Nephron (organoid): ENCODE measurements around the gene XRCC1.

Source experiments
- H3K27ac Mint-ChIP-seq, 3 experiments: 2 replicates each; pipeline ENCODE4 v1.8.0; 2020; ENCODE audit warnings: mixed read lengths in 3 of 3, mild to moderate bottlenecking in 2 of 3, moderate library complexity in 1 of 3
- H3K27me3 Mint-ChIP-seq: 2 replicates; pipeline ENCODE4 v1.8.0; 2021; ENCODE audit warnings: low read depth, mild to moderate bottlenecking, moderate library complexity, mixed read lengths
- H3K36me3 Mint-ChIP-seq: 2 replicates; pipeline ENCODE4 v1.8.0; 2020; ENCODE audit warnings: low read depth, mixed read lengths
- H3K4me1 Mint-ChIP-seq: 2 replicates; pipeline ENCODE4 v1.8.0; 2020; ENCODE audit warnings: mixed read lengths
- H3K4me3 Mint-ChIP-seq, 3 experiments: 2 replicates each; pipeline ENCODE4 v1.8.0; 2020; ENCODE audit warnings: mild to moderate bottlenecking in 3 of 3, mixed read lengths in 3 of 3, moderate library complexity in 2 of 3
- H3K9me3 Mint-ChIP-seq: 2 replicates; pipeline ENCODE4 v1.8.0; 2020; ENCODE audit warnings: mixed read lengths
- TF ChIP-seq, protein P1 (sequence below), 3 experiments: fragments of 200-600 bp; sonication (generic); IDR thresholded peaks; one replicate each; pipeline ENCODE4 v1.5.0; 2021; ENCODE audit warnings: antibody characterized with exemption in 3 of 3; ENCODE audit not compliant: unreplicated experiment in 3 of 3

Gene XRCC1

DNA sequence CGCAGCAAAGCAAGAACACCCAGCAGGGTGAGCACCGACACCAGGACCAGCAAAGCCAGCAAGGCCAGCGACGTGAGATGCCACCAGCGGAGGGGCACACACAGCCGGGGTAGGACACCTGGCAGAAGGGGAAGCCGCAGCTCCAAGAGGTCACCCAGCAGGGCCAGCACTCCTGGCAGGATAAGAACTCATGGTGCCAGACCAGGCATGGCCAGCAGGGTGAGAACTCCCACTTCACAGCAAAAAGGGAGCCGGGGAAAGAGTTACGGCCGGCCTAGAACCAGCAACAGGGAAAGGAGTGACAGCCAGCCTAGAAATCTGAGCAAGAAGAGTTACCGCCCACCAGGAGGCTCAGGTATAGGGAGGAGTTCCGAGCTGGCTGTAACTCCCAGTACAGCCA is 37.0 kb upstream of the XRCC1 start:
- H3K36me3 Mint-ChIP-seq, result peaks cover 51% of the 10 kb centered on the region
- H3K9me3 Mint-ChIP-seq, result no peaks in the 10 kb centered on the region
- peak overlapping the region in 1 of 3 experiments; percentile 47 for H3K27ac Mint-ChIP-seq
- H3K4me1 Mint-ChIP-seq, result peaks cover 7% of the 10 kb centered on the region
- H3K27me3 Mint-ChIP-seq, result no peaks in the 10 kb centered on the region
- TF ChIP-seq, protein P1, sequence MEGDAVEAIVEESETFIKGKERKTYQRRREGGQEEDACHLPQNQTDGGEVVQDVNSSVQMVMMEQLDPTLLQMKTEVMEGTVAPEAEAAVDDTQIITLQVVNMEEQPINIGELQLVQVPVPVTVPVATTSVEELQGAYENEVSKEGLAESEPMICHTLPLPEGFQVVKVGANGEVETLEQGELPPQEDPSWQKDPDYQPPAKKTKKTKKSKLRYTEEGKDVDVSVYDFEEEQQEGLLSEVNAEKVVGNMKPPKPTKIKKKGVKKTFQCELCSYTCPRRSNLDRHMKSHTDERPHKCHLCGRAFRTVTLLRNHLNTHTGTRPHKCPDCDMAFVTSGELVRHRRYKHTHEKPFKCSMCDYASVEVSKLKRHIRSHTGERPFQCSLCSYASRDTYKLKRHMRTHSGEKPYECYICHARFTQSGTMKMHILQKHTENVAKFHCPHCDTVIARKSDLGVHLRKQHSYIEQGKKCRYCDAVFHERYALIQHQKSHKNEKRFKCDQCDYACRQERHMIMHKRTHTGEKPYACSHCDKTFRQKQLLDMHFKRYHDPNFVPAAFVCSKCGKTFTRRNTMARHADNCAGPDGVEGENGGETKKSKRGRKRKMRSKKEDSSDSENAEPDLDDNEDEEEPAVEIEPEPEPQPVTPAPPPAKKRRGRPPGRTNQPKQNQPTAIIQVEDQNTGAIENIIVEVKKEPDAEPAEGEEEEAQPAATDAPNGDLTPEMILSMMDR (IDR thresholded peaks at IDR 0.05; ENCODE audit: unreplicated experiment in 3 of 3), result no peak
- no peak overlapping the region for H3K4me3 Mint-ChIP-seq

DNA sequence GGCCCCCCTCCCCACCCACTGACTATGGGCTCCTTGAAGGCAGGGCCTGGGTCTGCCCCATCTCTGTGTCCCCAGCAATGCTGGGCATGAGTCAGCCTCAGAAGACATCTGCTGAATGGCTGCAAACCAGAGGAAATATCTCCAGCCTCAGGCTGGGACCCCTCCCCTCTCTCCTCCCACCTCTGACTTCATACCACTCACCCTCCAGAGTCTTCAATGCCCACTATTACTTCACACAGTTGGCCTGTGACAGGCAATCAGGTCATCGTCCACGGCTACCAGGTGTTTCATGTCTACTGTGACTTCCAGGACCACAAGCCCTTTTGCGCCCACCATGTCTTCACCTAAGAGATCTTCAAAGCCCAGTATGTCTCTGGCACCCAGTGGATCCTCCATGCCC is 36.5 kb upstream of the XRCC1 start, which contains the start of gene SRRM5:
SRRM5 (plus strand) TSS at position 301 of the 400 bp plus-strand sequence; CDS start at position 335, 34 bp downstream.
- peaks cover 7% of the 10 kb centered on the region for H3K4me1 Mint-ChIP-seq
- TF ChIP-seq, protein P1 (IDR thresholded peaks at IDR 0.05; ENCODE audit: unreplicated experiment in 3 of 3), result no peak
- H3K27me3 Mint-ChIP-seq, result no peaks in the 10 kb centered on the region
- H3K9me3 Mint-ChIP-seq, result no peaks in the 10 kb centered on the region
- no peak within 1 kb of the TSS for H3K4me3 Mint-ChIP-seq
- peak within 1 kb of the TSS; percentile 47 to 54 (median 53) for H3K27ac Mint-ChIP-seq
- H3K36me3 Mint-ChIP-seq, result peaks cover 57% of the 10 kb centered on the region

DNA sequence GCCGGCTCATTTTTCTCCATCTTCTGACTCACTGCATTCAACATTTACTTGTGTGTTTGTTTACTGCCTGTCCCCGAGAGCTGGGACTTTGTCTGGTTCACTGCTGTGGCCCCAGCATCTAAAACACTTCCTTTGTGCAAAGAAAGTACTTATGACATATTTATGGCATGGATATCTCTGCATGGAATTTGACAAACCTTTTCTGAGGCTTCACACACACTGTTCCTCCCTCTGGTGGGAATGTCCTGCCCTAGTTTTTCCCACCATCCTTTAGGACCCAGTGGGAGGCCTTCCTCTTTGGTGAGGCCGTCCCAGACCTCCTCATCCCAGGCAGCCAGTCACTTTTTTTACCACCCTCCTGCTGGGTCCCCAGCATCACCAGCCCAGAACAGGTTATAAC is 35.2 kb upstream of the XRCC1 start:
- Mint-ChIP-seq H3K9me3 (no peaks in the 10 kb centered on the region), H3K4me3 (no peak overlapping the region), H3K27ac (peak overlapping the region in 2 of 3 experiments; percentile 53 to 54), H3K4me1 (peaks cover 7% of the 10 kb centered on the region), H3K27me3 (no peaks in the 10 kb centered on the region), H3K36me3 (peaks cover 61% of the 10 kb centered on the region)
- TF ChIP-seq, protein P1 (IDR thresholded peaks at IDR 0.05; ENCODE audit: unreplicated experiment in 3 of 3), result no peak

DNA sequence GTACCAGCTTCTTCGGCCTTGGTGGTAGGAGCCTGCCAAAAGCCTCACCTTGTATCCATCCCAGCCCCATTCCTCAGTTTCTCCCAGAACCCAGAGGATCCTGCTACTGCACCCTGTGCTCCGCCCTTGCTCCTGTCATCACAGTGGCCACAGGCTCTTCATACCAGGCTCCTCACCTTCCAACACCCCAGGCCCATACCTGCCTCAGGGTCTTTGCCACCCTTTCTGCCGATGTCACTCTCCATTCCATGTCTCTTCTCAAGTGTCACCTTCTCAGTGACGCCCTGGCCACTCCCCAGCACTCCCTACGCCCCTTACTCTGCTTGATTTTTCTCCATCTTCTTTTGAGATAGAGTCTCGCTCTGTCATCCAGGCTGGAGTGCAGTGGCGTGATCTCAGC is 34.5 kb upstream of the XRCC1 start:
- Mint-ChIP-seq H3K27ac (no peak overlapping the region), H3K4me1 (peaks cover 7% of the 10 kb centered on the region), H3K27me3 (no peaks in the 10 kb centered on the region), H3K4me3 (no peak overlapping the region), H3K36me3 (peaks cover 62% of the 10 kb centered on the region), H3K9me3 (no peaks in the 10 kb centered on the region)
- TF ChIP-seq, protein P1 (IDR thresholded peaks at IDR 0.05; ENCODE audit: unreplicated experiment in 3 of 3), result no peak

DNA sequence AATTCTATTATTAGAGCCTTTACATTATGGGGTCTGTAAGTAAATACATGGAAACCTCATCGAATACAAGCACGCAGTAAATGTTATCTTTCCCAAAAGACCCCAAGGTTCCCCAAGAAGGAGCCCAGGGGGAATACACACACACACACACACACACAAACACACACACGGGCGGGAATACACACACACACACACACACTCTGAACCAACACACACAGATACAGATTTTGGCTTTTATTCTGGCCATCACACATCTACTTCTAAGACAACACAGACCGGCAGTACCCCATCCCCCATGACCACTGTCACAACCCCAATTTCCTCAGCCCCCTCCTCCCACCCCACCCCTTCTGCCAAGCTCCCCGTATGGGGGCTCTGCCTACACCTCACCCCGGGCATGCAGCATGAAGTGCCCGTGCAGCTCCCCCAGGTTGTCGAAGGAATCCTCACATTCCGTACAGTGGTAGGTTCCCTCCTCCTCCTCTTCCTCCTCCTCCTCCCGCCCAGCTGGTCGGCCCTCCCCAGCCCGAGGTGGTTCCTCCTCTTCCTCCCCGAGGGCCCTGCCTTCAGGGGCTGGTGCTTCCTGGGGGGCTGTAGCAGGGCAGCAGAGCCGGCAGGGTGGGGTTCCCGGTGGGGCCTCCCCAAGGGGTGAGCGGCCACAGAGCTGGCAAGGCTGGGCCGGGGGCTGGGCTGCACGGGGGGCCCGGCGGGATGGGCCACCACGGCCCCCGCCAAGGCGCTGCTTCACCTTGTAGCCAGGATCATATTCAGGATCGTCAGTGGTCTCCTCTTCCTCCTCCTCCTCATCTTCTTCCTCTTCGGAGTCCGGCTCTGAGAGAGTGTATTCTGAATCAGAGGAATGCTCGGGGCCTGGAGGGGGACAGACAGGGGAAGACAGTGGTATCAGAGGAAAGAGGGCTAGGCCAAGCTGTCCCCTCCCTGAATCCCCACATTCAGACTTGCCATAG is 32.2 kb upstream of the XRCC1 start:
- no peaks in the 10 kb centered on the region for H3K27me3 Mint-ChIP-seq
- H3K9me3 Mint-ChIP-seq, result no peaks in the 10 kb centered on the region
- H3K27ac Mint-ChIP-seq, result peak overlapping the region; percentile 13 to 64 (median 43)
- TF ChIP-seq, protein P1 (IDR thresholded peaks at IDR 0.05; ENCODE audit: unreplicated experiment in 3 of 3), result no peak
- peaks cover 44% of the 10 kb centered on the region for H3K36me3 Mint-ChIP-seq
- H3K4me1 Mint-ChIP-seq, result peaks cover 7% of the 10 kb centered on the region
- H3K4me3 Mint-ChIP-seq, result peak overlapping the region in 1 of 3 experiments; percentile 1
